B cell (primary cell): Measurements from ENCODE around the gene MEG3.

Source experiments
- EZH2 ChIP-seq: IDR thresholded peaks from 2 replicates; pipeline ENCODE4 v1.6.1; 2012; ENCODE audit warnings: borderline replicate concordance, low read depth, mild to moderate bottlenecking, moderate library complexity, low read length; ENCODE audit not compliant: insufficient read depth, poor library complexity, severe bottlenecking
- TF ChIP-seq, protein P1 (sequence below): fragments of 200-600 bp; IDR thresholded peaks from one replicate; pipeline ENCODE4 v1.8.0; 2022; ENCODE audit warnings: antibody characterized with exemption, mild to moderate bottlenecking

DNA sequence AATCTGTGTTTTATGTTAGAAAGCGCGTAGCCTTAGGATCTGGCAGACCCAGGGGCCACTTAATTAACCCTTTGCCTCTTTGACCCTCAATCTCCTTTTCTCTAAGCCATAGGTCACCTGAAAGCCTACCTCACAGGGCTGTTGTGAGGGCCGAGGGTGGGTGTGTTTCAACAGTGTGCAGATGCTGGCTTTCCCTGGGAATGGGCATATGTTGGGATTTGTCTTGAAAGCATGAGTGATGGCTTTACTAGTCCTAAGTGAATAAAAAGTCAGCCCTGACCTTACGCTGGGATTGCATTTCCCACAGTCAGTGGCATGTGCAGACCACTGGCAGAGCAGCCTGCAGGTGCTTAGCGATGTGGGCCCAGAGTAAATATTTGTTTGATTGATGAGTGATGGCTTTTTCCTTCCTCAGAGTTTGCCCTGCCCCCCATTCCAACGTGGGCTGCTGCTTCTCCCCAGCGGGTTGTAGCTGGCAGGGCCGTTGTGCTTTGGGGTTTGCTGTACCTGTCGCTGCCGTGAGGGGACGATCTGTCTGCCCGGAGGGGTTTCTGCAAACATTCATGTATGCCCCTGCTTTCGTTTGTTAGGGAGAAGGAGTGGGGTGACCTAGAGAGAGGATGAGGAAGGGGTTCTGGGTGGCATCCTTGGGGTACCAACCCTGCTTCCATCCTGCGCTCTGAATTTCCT is 31.5 kb downstream of the MEG3 start:
- TF ChIP-seq, protein P1, sequence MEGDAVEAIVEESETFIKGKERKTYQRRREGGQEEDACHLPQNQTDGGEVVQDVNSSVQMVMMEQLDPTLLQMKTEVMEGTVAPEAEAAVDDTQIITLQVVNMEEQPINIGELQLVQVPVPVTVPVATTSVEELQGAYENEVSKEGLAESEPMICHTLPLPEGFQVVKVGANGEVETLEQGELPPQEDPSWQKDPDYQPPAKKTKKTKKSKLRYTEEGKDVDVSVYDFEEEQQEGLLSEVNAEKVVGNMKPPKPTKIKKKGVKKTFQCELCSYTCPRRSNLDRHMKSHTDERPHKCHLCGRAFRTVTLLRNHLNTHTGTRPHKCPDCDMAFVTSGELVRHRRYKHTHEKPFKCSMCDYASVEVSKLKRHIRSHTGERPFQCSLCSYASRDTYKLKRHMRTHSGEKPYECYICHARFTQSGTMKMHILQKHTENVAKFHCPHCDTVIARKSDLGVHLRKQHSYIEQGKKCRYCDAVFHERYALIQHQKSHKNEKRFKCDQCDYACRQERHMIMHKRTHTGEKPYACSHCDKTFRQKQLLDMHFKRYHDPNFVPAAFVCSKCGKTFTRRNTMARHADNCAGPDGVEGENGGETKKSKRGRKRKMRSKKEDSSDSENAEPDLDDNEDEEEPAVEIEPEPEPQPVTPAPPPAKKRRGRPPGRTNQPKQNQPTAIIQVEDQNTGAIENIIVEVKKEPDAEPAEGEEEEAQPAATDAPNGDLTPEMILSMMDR, result no peak
- TF ChIP-seq EZH2, result no peak
